Endothelial cell of umbilical vein (primary cell): Measurements from ENCODE around the gene LLGL2. TPM values are rescaled to one million over a fixed set of nuclear protein-coding genes. Genes with fewer than 3 reads are reported as not detected.
"Not testable (repeated sequence)": the region's sequence is repeated elsewhere in the genome, so short reads cannot be mapped to it uniquely, and the experiment has no call there.

Experiments
- BruUV-seq: library from RNA; stranded (reverse); fragments of 400-500 nt; replicated peaks from 2 replicates; lab custom pipeline; 2021; lab: Mats Ljungman, UMichigan
- CTCF ChIA-PET: fragments of 300-600, 350-600 bp; sonication (Branson Sonifier 250); formaldehyde crosslinking; loops from one replicate; lab custom pipeline; 2021; ENCODE audit warnings: antibody characterized with exemption, inconsistent platforms; lab: Charles Lee
- POLR2A ChIA-PET: fragments of 300-600, 350-600 bp; sonication (Branson Sonifier 250); formaldehyde crosslinking; loops from one replicate; lab custom pipeline; 2021; ENCODE audit warnings: antibody characterized with exemption, inconsistent platforms; lab: Charles Lee
- DNase-seq: peaks from one replicate; pipeline ENCODE4 v3.0.0-alpha.2; 2011; ENCODE audit warnings: low read depth, low spot score
- FAIRE-seq: peaks from 2 replicates; lab custom pipeline; 2011; peaks lifted over from hg19 to GRCh38; lab: Jason Lieb, UNC
- H2AFZ ChIP-seq: 2 replicates; pipeline ENCODE4 v1.6.0; 2012; ENCODE audit warnings: low read depth, low read length, control low read depth, inconsistent platforms
- H3K27ac ChIP-seq: 2 replicates; pipeline ENCODE4 v1.5.1; 2011; ENCODE audit warnings: low read depth, mild to moderate bottlenecking, control low read depth, low read length, moderate library complexity; ENCODE audit not compliant: insufficient read depth
- H3K27me3 ChIP-seq, 2 experiments: 2 replicates each; pipeline versions ENCODE4 v1.6.0 to v1.6.1; 2011; ENCODE audit warnings: low read length in 2 of 2, mixed read lengths in 1 of 2; ENCODE audit not compliant: control insufficient read depth in 2 of 2, insufficient read depth in 2 of 2
- H3K36me3 ChIP-seq, 2 experiments: 2 replicates in 1 of 2; 3 replicates in 1 of 2; pipeline ENCODE4 v1.5.1; 2011; ENCODE audit warnings: low read length in 2 of 2, mild to moderate bottlenecking in 1 of 2, moderate library complexity in 1 of 2; ENCODE audit not compliant: control insufficient read depth in 2 of 2, insufficient read depth in 2 of 2; ENCODE audit errors: extremely low read depth in 1 of 2
- H3K4me1 ChIP-seq: 3 replicates; pipeline ENCODE4 v1.5.1; 2011; ENCODE audit warnings: mild to moderate bottlenecking, low read length; ENCODE audit not compliant: control insufficient read depth, insufficient read depth; ENCODE audit errors: extremely low read depth
- H3K4me2 ChIP-seq: 2 replicates; pipeline ENCODE4 v1.6.1; 2011; ENCODE audit warnings: low read length, control low read depth, mixed read lengths; ENCODE audit not compliant: insufficient read depth
- H3K4me3 ChIP-seq, 3 experiments: fragments of 200-600 bp in 1 of 3; sonication (generic), shearing (Covaris generic) in 1 of 3; replicated peaks in 1 of 3; 2 replicates each; pipeline ENCODE4 v1.5.1; 2011 to 2016; ENCODE audit warnings: control low read depth in 3 of 3, low read length in 3 of 3, mild to moderate bottlenecking in 2 of 3, inconsistent platforms in 1 of 3, low read depth in 1 of 3, moderate library complexity in 1 of 3; ENCODE audit not compliant: insufficient read depth in 1 of 3
- H3K79me2 ChIP-seq: 2 replicates; pipeline ENCODE4 v1.6.0; 2012; ENCODE audit warnings: low read length, inconsistent platforms; ENCODE audit not compliant: control insufficient read depth, insufficient read depth
- H3K9ac ChIP-seq: replicated peaks from 2 replicates; pipeline ENCODE3; 2011; ENCODE audit warnings: low read length, control low read depth; ENCODE audit not compliant: insufficient read depth; ENCODE audit errors: extremely low read depth
- H3K9me1 ChIP-seq: replicated peaks from 3 replicates; pipeline ENCODE4 v1.6.0; 2011; ENCODE audit warnings: mild to moderate bottlenecking, low read length; ENCODE audit not compliant: control insufficient read depth, insufficient read depth; ENCODE audit errors: extremely low read depth
- H3K9me3 ChIP-seq: replicated peaks from 2 replicates; pipeline ENCODE4 v1.5.1; 2012; ENCODE audit warnings: low read length, inconsistent platforms; ENCODE audit not compliant: control insufficient read depth, insufficient read depth
- H4K20me1 ChIP-seq: replicated peaks from 2 replicates; pipeline ENCODE3; 2011; ENCODE audit warnings: mild to moderate bottlenecking, low read length; ENCODE audit not compliant: control insufficient read depth, insufficient read depth; ENCODE audit errors: extremely low read depth
- EZH2 ChIP-seq: IDR thresholded peaks from 2 replicates; pipeline ENCODE4 v1.6.1; 2012; ENCODE audit warnings: borderline replicate concordance, low read depth, mild to moderate bottlenecking, moderate library complexity, low read length, inconsistent platforms; ENCODE audit not compliant: severe bottlenecking
- FOS ChIP-seq: IDR thresholded peaks from 2 replicates; pipeline ENCODE4 v1.6.1; 2011; ENCODE audit warnings: mild to moderate bottlenecking, low read length, moderate library complexity, borderline replicate concordance; ENCODE audit not compliant: insufficient read depth
- GATA2 ChIP-seq: IDR thresholded peaks from 2 replicates; pipeline ENCODE4 v1.7.0; 2011; ENCODE audit warnings: low read depth, mild to moderate bottlenecking, moderate library complexity, mixed read lengths, low read length; ENCODE audit not compliant: insufficient read length, insufficient read depth
- JUN ChIP-seq: IDR thresholded peaks from 2 replicates; pipeline ENCODE4 v1.6.1; 2011; ENCODE audit warnings: borderline replicate concordance, low read depth; ENCODE audit not compliant: insufficient read length, insufficient read depth
- MYC ChIP-seq: IDR thresholded peaks from one replicate; pipeline ENCODE4 v1.6.1; 2011; ENCODE audit warnings: mild to moderate bottlenecking, low read depth, low read length
- POLR2A ChIP-seq: IDR thresholded peaks from 2 replicates; pipeline ENCODE4 v1.6.1; 2012; ENCODE audit warnings: low read depth, mild to moderate bottlenecking, control low read depth, low read length
- POLR2AphosphoS5 ChIP-seq: IDR thresholded peaks from 2 replicates; pipeline ENCODE4 v1.6.1; 2012; ENCODE audit warnings: low read depth, mild to moderate bottlenecking, control low read depth, low read length, moderate library complexity; ENCODE audit not compliant: insufficient read depth
- dilution Hi-C: fragments of 300-500 bp; cut with MboI; formaldehyde crosslinking; loops from one replicate; pipeline ENCODE4 v1.15.0; 2019; ENCODE audit warnings: low sequenced_read_pairs; ENCODE audit not compliant: extremely low pct_ligation_motif_present
- intact Hi-C: fragments of 100-400 bp; cut with micrococcal nuclease; formaldehyde crosslinking; loops from one replicate; pipeline ENCODE4 v1.10.0; 2022
- polyA plus RNA-seq, 4 experiments: library from polyadenylated mRNA; depleted of rRNA in 3 of 4; stranded (reverse) in 3 of 4; unstranded in 1 of 4; fragments of >200 nt; gene quantifications; 2 replicates each; pipeline versions ENCODE4 v1.2.1 to v1.2.3, GENCODE V29; 2011 to 2012; ENCODE audit warnings: missing spikeins in 1 of 4
- total RNA-seq: library from RNA; stranded (reverse); gene quantifications from 2 replicates; pipeline ENCODE4 v1.2.3, GENCODE V29; 2021
- TF ChIP-seq, protein P1 (sequence below), 2 donors: IDR thresholded peaks; 1 replicate in 1 of 2; 2 replicates in 1 of 2; pipeline ENCODE4 v1.5.1; 2011; ENCODE audit warnings: low read length in 2 of 2, mild to moderate bottlenecking in 2 of 2, moderate library complexity in 2 of 2, control low read depth in 1 of 2, inconsistent platforms in 1 of 2, low read depth in 1 of 2; ENCODE audit not compliant: insufficient read depth in 1 of 2; ENCODE audit errors: extremely low read depth in 1 of 2
- TF ChIP-seq, protein P2 (sequence below): IDR thresholded peaks from 2 replicates; pipeline ENCODE4 v1.6.1; 2011; ENCODE audit not compliant: insufficient read depth, insufficient read length

LLGL2 gene
- total and polyA plus RNA-seq, 2 donors (not counting 3 experiments of a cell fraction or from before 2014, with no cell fraction given), result 5.3 to 5.4 TPM

DNA sequence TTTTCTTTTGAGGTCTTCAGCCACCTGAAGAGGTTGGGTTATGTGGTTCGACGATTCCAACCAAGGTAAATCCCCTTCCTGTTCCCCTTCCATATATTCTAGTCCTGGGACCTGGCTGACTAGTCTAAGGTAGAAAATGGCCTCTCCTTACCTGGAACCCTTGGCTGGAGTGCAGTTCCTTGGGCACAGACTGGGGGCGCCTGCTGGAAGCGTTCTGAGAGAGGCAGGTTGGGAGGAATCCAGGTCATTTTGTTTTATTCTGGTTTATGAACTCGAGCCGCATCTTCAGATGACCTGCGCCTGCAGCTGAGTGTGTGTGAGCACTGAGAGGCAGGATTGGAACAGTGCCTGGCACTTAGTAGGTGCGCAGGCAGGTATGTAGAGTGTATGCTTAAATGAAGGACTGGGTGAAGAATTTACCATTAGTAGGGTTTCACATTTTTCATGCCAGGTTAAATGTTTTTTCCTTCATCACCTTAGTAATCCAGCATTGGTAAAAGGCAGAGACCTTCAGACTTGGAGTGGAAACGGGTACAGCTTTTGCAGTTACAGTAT is 6.4 kb upstream of the LLGL2 start:
- CTCF ChIA-PET, result no interaction called here

DNA sequence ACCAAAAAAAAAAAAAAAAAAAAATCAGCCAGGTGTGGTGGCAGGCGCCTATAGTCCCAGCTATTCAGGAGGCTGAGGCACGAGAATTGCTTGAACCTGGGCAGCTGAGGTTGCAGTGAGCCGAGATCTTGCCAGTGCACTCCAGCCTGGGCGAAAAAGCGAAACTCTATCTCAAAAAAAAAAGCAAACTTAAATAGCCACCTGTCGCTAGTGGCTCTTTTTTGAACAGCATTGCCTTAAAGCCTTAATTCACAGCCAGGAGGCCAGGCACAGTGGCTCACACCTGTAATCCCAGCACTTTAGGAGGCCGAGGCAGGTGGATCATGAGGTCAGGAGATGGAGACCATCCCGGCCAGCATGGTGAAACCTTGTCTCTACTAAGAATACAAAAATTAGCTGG is 5.1 kb upstream of the LLGL2 start:
- BruUV-seq, H3K79me2 ChIP-seq, FAIRE-seq, H4K20me1 ChIP-seq, CTCF ChIA-PET, H2AFZ ChIP-seq, H3K27ac ChIP-seq, intact Hi-C loops, POLR2A ChIA-PET, H3K9me1 ChIP-seq, H3K4me2 ChIP-seq, H3K36me3 ChIP-seq, dilution Hi-C loops, H3K4me1 ChIP-seq, H3K9me3 ChIP-seq, H3K27me3 ChIP-seq, H3K4me3 ChIP-seq, DNase-seq, H3K9ac ChIP-seq: not testable (repeated sequence)

More for the DNA sequence above, 6.4 kb upstream of the LLGL2 start:
- peaks cover 16% of the 10 kb centered on the region for H3K4me1 ChIP-seq
- H3K9ac ChIP-seq, result no peak overlapping the region
- H4K20me1 ChIP-seq, result no peaks in the 10 kb centered on the region
- no peaks in the 10 kb centered on the region for H3K9me3 ChIP-seq
- peaks cover 9% of the 10 kb centered on the region for H3K79me2 ChIP-seq
- POLR2A ChIA-PET, result no interaction called here
- dilution Hi-C loops (no loop called here), intact Hi-C loops (loop anchor here (10.0 kb wide), 1 partner anchor 474 kb away; the partner anchor contains the start of genes ATP5PD and KCTD2)
- BruUV-seq, result no TSS peak
- H3K4me3 ChIP-seq, result no peak overlapping the region
- TF ChIP-seq, protein P1, sequence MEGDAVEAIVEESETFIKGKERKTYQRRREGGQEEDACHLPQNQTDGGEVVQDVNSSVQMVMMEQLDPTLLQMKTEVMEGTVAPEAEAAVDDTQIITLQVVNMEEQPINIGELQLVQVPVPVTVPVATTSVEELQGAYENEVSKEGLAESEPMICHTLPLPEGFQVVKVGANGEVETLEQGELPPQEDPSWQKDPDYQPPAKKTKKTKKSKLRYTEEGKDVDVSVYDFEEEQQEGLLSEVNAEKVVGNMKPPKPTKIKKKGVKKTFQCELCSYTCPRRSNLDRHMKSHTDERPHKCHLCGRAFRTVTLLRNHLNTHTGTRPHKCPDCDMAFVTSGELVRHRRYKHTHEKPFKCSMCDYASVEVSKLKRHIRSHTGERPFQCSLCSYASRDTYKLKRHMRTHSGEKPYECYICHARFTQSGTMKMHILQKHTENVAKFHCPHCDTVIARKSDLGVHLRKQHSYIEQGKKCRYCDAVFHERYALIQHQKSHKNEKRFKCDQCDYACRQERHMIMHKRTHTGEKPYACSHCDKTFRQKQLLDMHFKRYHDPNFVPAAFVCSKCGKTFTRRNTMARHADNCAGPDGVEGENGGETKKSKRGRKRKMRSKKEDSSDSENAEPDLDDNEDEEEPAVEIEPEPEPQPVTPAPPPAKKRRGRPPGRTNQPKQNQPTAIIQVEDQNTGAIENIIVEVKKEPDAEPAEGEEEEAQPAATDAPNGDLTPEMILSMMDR (IDR thresholded peaks at IDR 0.05; ENCODE audit: extremely low read depth in 1 of 2, insufficient read depth in 1 of 2, low read depth in 1 of 2, low read length in 2 of 2), result no peak
- TF ChIP-seq POLR2AphosphoS5, result no peak
- no peak for TF ChIP-seq MYC
- TF ChIP-seq EZH2, result no peak
- no peak for TF ChIP-seq GATA2
- TF ChIP-seq, protein P2, sequence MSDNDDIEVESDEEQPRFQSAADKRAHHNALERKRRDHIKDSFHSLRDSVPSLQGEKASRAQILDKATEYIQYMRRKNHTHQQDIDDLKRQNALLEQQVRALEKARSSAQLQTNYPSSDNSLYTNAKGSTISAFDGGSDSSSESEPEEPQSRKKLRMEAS, result no peak
- TF ChIP-seq POLR2A, result no peak
- no peak for TF ChIP-seq FOS
- no peak for TF ChIP-seq JUN
- no peak overlapping the region for H3K27ac ChIP-seq
- H2AFZ ChIP-seq, result no peak overlapping the region
- H3K36me3 ChIP-seq, result peaks cover 0 to 2% of the 10 kb centered on the region in 2 experiments
- H3K27me3 ChIP-seq, result no peaks in the 10 kb centered on the region
- DNase-seq, result no peak
- H3K9me1 ChIP-seq, result no peaks in the 10 kb centered on the region
- H3K4me2 ChIP-seq, result no peak overlapping the region
- FAIRE-seq, result no peak
